Testis (tissue), 3 donors: ENCODE data around the gene PHF12. TPM values are rescaled to one million over a fixed set of nuclear protein-coding genes. Genes with fewer than 3 reads are reported as not detected.

Experiments used
- DNase-seq: peaks from one replicate; pipeline ENCODE4 v3.0.0-alpha.2; 2019
- H3K27ac ChIP-seq, 2 donors: fragments of 200-600 bp; sonication (generic); one replicate each; pipeline ENCODE4 v1.5.1; 2019
- H3K27me3 ChIP-seq: fragments of 200-600 bp; sonication (generic); one replicate; pipeline ENCODE4 v1.5.1; 2019
- H3K36me3 ChIP-seq: fragments of 200-600 bp; sonication (generic); one replicate; pipeline ENCODE4 v1.5.1; 2017; ENCODE audit warnings: low read depth; ENCODE audit errors: missing control alignments
- H3K4me1 ChIP-seq: fragments of 200-600 bp; sonication (generic); one replicate; pipeline ENCODE4 v1.5.1; 2019
- H3K4me3 ChIP-seq, 2 donors: fragments of 200-600 bp; sonication (generic); one replicate each; pipeline ENCODE4 v1.5.1; 2017 to 2019
- H3K9me3 ChIP-seq: fragments of 200-600 bp; sonication (generic); one replicate; pipeline ENCODE4 v1.5.1; 2017
- POLR2A ChIP-seq: fragments of 450-650 bp; IDR thresholded peaks from one replicate; pipeline ENCODE4 v1.6.1; 2017; ENCODE audit warnings: antibody characterized with exemption, mild to moderate bottlenecking, moderate library complexity
- WGBS, 2 donors: methylation state at CpG; one replicate each; pipeline ENCODE4 v1.1.5; 2018; 5-methylcytosine and 5-hydroxymethylcytosine counted together
- intact Hi-C: fragments of 100-400 bp; cut with DNase I; formaldehyde crosslinking; loops from one replicate; pipeline ENCODE4 v1.15.1; 2023; ENCODE audit warnings: low total_unique reads
- polyA plus RNA-seq: library from polyadenylated mRNA; stranded (reverse); fragments of 350-450 nt; fragmentation: Illumina TruSeq; extraction: RNeasy Lipid Tissue Mini Kit (QIAGEN cat#74804); gene quantifications from one replicate; pipeline ENCODE4 v1.2.3, GENCODE V29; 2014; ENCODE audit warnings: low read depth, low replicate concordance; ENCODE audit not compliant: insufficient read depth
- total RNA-seq, 2 donors: library from RNA; depleted of rRNA; stranded (reverse); fragments of >200 nt; gene quantifications; one replicate each; pipeline ENCODE4 v1.2.3, GENCODE V29; 2016
- TF ChIP-seq, protein P1 (sequence below), 3 experiments: fragments of 450-650 bp in 2 of 3; fragments of 200-600 bp in 1 of 3; sonication (generic) in 1 of 3; IDR thresholded peaks; one replicate each; pipeline ENCODE4 v1.5.1; 2016 to 2019; ENCODE audit warnings: antibody characterized with exemption in 3 of 3, mild to moderate bottlenecking in 2 of 3, moderate library complexity in 1 of 3

Gene PHF12
- total and polyA plus RNA-seq, 3 donors from 2014 or later, result 38.8 to 85.3 (median 82.4) TPM

DNA sequence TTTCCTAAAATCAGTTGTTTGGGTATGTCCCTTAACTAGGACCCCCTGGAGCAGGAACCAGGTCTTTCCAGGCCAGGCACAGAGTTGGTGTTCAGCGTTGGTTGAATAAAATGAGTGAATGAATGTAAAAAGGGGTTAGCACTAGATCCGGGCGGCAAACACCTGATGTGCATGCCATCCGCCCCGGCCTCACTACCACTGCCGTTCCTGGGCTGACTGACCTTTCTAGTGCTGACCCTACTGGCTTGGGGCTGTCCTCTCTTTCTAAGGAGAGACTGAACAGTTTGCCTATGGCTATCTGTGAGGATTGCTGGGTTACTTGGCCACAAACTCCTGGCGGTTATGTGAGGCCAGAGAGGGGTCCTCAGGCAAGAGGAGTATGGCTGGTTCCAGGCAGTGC, 10.1 kb upstream of the PHF12 start:
- H3K27ac ChIP-seq, result no peak overlapping the region
- H3K27me3 ChIP-seq, result no peaks in the 10 kb centered on the region
- no peaks in the 10 kb centered on the region for H3K4me1 ChIP-seq
- H3K9me3 ChIP-seq, result no peaks in the 10 kb centered on the region
- TF ChIP-seq, protein P1, sequence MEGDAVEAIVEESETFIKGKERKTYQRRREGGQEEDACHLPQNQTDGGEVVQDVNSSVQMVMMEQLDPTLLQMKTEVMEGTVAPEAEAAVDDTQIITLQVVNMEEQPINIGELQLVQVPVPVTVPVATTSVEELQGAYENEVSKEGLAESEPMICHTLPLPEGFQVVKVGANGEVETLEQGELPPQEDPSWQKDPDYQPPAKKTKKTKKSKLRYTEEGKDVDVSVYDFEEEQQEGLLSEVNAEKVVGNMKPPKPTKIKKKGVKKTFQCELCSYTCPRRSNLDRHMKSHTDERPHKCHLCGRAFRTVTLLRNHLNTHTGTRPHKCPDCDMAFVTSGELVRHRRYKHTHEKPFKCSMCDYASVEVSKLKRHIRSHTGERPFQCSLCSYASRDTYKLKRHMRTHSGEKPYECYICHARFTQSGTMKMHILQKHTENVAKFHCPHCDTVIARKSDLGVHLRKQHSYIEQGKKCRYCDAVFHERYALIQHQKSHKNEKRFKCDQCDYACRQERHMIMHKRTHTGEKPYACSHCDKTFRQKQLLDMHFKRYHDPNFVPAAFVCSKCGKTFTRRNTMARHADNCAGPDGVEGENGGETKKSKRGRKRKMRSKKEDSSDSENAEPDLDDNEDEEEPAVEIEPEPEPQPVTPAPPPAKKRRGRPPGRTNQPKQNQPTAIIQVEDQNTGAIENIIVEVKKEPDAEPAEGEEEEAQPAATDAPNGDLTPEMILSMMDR (IDR thresholded peaks at IDR 0.05), result no peak
- TF ChIP-seq POLR2A, result no peak
- H3K36me3 ChIP-seq, result no peaks in the 10 kb centered on the region
- 87 to 89% methylated on average over 7 of the region's 7 CpGs for WGBS, 2 donors
- DNase-seq, result no peak
- H3K4me3 ChIP-seq, result no peak overlapping the region
- intact Hi-C loops, result loop anchor here (10.0 kb wide), 1 partner anchor 323 kb away; no protein-coding TSS in a partner anchor

DNA sequence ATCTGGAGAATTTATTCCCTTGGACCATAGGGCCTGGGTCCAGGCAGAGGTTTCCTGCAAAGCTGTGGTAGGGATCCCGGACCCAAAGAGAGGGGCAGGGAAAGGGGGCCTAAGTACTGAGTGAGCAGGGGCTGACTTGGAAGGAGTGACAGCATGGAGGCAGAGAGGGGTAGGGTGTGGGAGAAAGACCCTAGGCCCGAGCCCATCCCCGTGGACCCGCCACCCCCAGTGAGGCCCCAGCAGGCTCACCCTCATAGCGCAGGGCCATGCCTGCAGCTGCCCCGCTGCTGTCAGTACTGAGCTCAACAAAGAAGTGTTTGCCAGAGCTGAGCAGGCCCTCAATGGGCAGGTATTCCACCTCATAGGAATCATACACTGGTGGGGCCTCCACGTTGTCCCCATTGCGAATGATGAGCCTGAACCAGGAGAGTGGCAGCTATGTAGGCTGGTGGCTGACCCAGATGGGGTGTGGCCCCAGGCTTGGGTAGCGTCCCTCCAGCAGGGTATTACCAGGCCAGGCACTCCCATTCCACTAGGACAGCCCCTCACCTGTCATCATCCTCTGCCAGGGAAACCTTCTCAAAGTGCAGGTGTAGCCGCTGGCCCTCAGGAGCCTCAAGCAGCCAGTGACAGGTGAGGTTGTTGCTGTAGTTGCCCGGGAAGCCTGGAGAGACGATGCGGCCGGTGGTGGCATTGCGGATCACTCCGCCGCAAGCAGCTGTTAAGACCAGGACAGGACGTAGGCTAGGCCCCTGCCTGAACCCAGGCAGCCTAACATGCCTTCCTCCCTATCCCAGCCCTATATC, 9.1 kb upstream of the PHF12 start:
- intact Hi-C loops, result loop anchor here (10.0 kb wide), 1 partner anchor 324 kb away; no protein-coding TSS in a partner anchor
- no peaks in the 10 kb centered on the region for H3K36me3 ChIP-seq
- WGBS, 2 donors, result 88 to 93% methylated on average over 17 to 18 of the region's 18 CpGs

DNA sequence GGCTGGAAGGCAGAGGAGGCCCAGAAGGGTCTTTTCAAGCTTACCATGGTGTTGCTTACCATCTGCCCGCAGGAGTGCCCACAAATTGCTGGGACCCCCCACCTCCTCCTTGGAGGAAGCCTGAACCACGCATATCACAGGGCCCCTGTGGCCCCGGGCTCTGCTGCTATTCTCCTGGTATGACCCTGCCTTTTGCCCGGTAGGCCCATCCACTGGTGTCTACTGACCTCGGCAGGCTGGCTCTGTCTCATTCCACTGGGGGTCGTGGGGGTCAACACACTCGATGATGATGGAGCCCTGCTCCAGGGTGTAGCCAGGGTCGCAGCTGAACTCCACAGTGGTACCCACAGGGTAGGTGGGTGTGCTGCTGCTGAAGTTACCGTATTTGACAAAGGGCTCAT, 8.2 kb upstream of the PHF12 start:
- Histone ChIP-seq H3K9me3 (no peaks in the 10 kb centered on the region), H3K27ac (no peak overlapping the region), H3K36me3 (no peaks in the 10 kb centered on the region), H3K27me3 (no peaks in the 10 kb centered on the region), H3K4me3 (no peak overlapping the region), H3K4me1 (no peaks in the 10 kb centered on the region)
- intact Hi-C loops, result no loop called here
- no peak for DNase-seq
- TF ChIP-seq, protein P1 (IDR thresholded peaks at IDR 0.05), result no peak
- no peak for TF ChIP-seq POLR2A
- WGBS, 2 donors, result 92 to 100% methylated on average over 2 to 9 of the region's 9 CpGs

More for the DNA sequence above, 9.1 kb upstream of the PHF12 start:
- Histone ChIP-seq H3K4me3 (no peak overlapping the region), H3K27ac (no peak overlapping the region), H3K9me3 (no peaks in the 10 kb centered on the region), H3K27me3 (no peaks in the 10 kb centered on the region), H3K4me1 (no peaks in the 10 kb centered on the region)
- TF ChIP-seq, protein P1 (IDR thresholded peaks at IDR 0.05), result no peak
- no peak for TF ChIP-seq POLR2A
- DNase-seq, result no peak

DNA sequence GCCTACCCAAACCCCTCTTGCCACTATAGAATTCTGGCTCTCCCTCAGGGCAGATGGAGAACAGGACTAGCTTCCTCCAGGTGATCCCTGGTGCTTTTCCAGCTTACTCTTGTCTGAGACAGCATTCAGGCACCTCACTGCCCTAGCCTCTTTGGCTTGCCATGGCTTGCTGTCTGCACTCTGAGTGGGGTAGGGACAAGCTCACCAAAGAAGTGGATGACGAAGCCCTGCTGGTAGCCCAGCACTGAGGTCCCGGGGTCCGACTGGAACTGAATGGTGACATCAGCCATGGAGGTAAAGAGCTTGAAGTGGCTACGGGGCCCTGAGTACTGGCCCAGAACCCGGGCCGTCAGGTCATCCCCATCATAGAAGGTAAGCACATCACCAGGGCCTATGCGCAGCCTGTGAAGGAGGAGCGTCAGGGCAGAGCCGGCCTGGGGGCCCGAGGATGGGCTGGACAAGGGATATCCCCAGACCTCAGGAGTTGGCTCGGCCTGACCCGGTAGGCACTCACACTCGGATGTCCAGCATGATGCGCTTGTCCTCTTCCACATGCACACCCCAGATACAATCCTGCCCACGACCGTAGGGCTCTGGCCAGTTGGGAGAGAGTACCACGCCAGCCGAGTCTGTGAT, 7.6 kb upstream of the PHF12 start:
- no peaks in the 10 kb centered on the region for H3K4me1 ChIP-seq
- DNase-seq, result no peak
- 94 to 97% methylated on average over 13 to 18 of the region's 18 CpGs for WGBS, 2 donors
- intact Hi-C loops, result no loop called here
- H3K9me3 ChIP-seq, result no peaks in the 10 kb centered on the region
- no peaks in the 10 kb centered on the region for H3K27me3 ChIP-seq
- TF ChIP-seq POLR2A, result no peak
- TF ChIP-seq, protein P1 (IDR thresholded peaks at IDR 0.05), result no peak
- no peak overlapping the region for H3K27ac ChIP-seq
- H3K36me3 ChIP-seq, result no peaks in the 10 kb centered on the region
- no peak overlapping the region for H3K4me3 ChIP-seq
